ENCODE results near the gene VSTM1. TPM values are rescaled to one million over a fixed set of nuclear protein-coding genes. Genes with fewer than 3 reads are reported as not detected.

Gene VSTM1
- total and polyA plus RNA-seq, 2 experiments from 2014 or later: not detected

- Histone ChIP-seq H3K4me3 (no peak overlapping the region), H3K36me3 (replicated peaks; ENCODE audit: insufficient read depth, low read depth) (no peaks in the 10 kb centered on the region), H3K4me2 (no peak overlapping the region), H3K9me2 (replicated peaks; ENCODE audit: insufficient read depth) (no peaks in the 10 kb centered on the region), H3K27ac (no peak overlapping the region), H4K20me1 (ENCODE audit: insufficient read depth, poor library complexity, severe bottlenecking) (no peaks in the 10 kb centered on the region), H3K4me1 (ENCODE audit: insufficient read depth) (no peaks in the 10 kb centered on the region), H3K79me2 (no peaks in the 10 kb centered on the region), H2AFZ (no peak overlapping the region), H3K27me3 (no peaks in the 10 kb centered on the region), H3K9me3 (ENCODE audit: low read depth) (no peaks in the 10 kb centered on the region)
- TF ChIP-seq EZH2phosphoT487 (IDR thresholded peaks at IDR 0.05; ENCODE audit: low read depth, severe bottlenecking, unreplicated experiment) (no peak), EZH2 (IDR thresholded peaks at IDR 0.05; ENCODE audit: borderline replicate concordance) (no peak), CTCF (IDR thresholded peaks at IDR 0.05; ENCODE audit: poor library complexity) (no peak)
- WGBS (ENCODE audit: low lambda C conversion rate, missing lambda C conversion rate): 86% methylated on average over 9 of the region's 9 CpGs
- DNase-seq (ENCODE audit: low spot score): no peak
These were observed 11.2 kb upstream of the VSTM1 start for GRCh38 chr19:54074851-54075250.

GRCh38 chr19:54073829-54074228 lies 10.1 kb upstream of the VSTM1 start:
- H3K4me1 ChIP-seq (ENCODE audit: insufficient read depth): no peaks in the 10 kb centered on the region
- no peaks in the 10 kb centered on the region for H4K20me1 ChIP-seq (ENCODE audit: insufficient read depth, poor library complexity, severe bottlenecking)
- DNase-seq (ENCODE audit: low spot score): no peak
- no peak overlapping the region for H3K4me2 ChIP-seq
- H3K4me3 ChIP-seq: no peak overlapping the region
- no peaks in the 10 kb centered on the region for H3K27me3 ChIP-seq
- H3K9me2 ChIP-seq (replicated peaks; ENCODE audit: insufficient read depth): no peaks in the 10 kb centered on the region
- H3K36me3 ChIP-seq (replicated peaks; ENCODE audit: insufficient read depth, low read depth): no peaks in the 10 kb centered on the region
- 84% methylated on average over 10 of the region's 10 CpGs for WGBS (ENCODE audit: low lambda C conversion rate, missing lambda C conversion rate)
- TF ChIP-seq EZH2phosphoT487 (IDR thresholded peaks at IDR 0.05; ENCODE audit: low read depth, severe bottlenecking, unreplicated experiment): no peak
- no peak for TF ChIP-seq CTCF (IDR thresholded peaks at IDR 0.05; ENCODE audit: poor library complexity)
- TF ChIP-seq EZH2 (IDR thresholded peaks at IDR 0.05; ENCODE audit: borderline replicate concordance): no peak
- H3K27ac ChIP-seq: no peak overlapping the region
- no peak overlapping the region for H2AFZ ChIP-seq
- no peaks in the 10 kb centered on the region for H3K79me2 ChIP-seq
- H3K9me3 ChIP-seq (ENCODE audit: low read depth): no peaks in the 10 kb centered on the region

- Histone ChIP-seq H3K27ac (no peak overlapping the region), H3K79me2 (no peaks in the 10 kb centered on the region), H3K36me3 (replicated peaks; ENCODE audit: insufficient read depth, low read depth) (no peaks in the 10 kb centered on the region), H3K4me2 (no peak overlapping the region), H3K9me2 (replicated peaks; ENCODE audit: insufficient read depth) (no peaks in the 10 kb centered on the region), H3K9me3 (ENCODE audit: low read depth) (no peaks in the 10 kb centered on the region), H2AFZ (no peak overlapping the region), H4K20me1 (ENCODE audit: insufficient read depth, poor library complexity, severe bottlenecking) (no peaks in the 10 kb centered on the region), H3K4me1 (ENCODE audit: insufficient read depth) (no peaks in the 10 kb centered on the region), H3K27me3 (no peaks in the 10 kb centered on the region), H3K4me3 (no peak overlapping the region)
- 82% methylated on average over 5 of the region's 5 CpGs for WGBS (ENCODE audit: low lambda C conversion rate, missing lambda C conversion rate)
- TF ChIP-seq CTCF (IDR thresholded peaks at IDR 0.05; ENCODE audit: poor library complexity) (no peak), EZH2phosphoT487 (IDR thresholded peaks at IDR 0.05; ENCODE audit: low read depth, severe bottlenecking, unreplicated experiment) (no peak), EZH2 (IDR thresholded peaks at IDR 0.05; ENCODE audit: borderline replicate concordance) (no peak)
- DNase-seq (ENCODE audit: low spot score): no peak
These were observed 5.8 kb upstream of the VSTM1 start for GRCh38 chr19:54069470-54069869.

- H3K4me1 ChIP-seq (ENCODE audit: insufficient read depth): no peaks in the 10 kb centered on the region
- H3K9me3 ChIP-seq (ENCODE audit: low read depth): no peaks in the 10 kb centered on the region
- WGBS (ENCODE audit: low lambda C conversion rate, missing lambda C conversion rate): 89% methylated on average over 9 of the region's 9 CpGs
- H3K9me2 ChIP-seq (replicated peaks; ENCODE audit: insufficient read depth): no peaks in the 10 kb centered on the region
- H4K20me1 ChIP-seq (ENCODE audit: insufficient read depth, poor library complexity, severe bottlenecking): no peaks in the 10 kb centered on the region
- no peak for TF ChIP-seq EZH2 (IDR thresholded peaks at IDR 0.05; ENCODE audit: borderline replicate concordance)
- TF ChIP-seq EZH2phosphoT487 (IDR thresholded peaks at IDR 0.05; ENCODE audit: low read depth, severe bottlenecking, unreplicated experiment): no peak
- H3K27me3 ChIP-seq: no peaks in the 10 kb centered on the region
- no peak overlapping the region for H2AFZ ChIP-seq
- no peaks in the 10 kb centered on the region for H3K79me2 ChIP-seq
- no peak overlapping the region for H3K27ac ChIP-seq
- H3K36me3 ChIP-seq (replicated peaks; ENCODE audit: insufficient read depth, low read depth): no peaks in the 10 kb centered on the region
- no peak overlapping the region for H3K4me2 ChIP-seq
- no peak for DNase-seq (ENCODE audit: low spot score)
- H3K4me3 ChIP-seq: no peak overlapping the region
These were observed 1.1 kb downstream of the VSTM1 start for GRCh38 chr19:54062643-54063042.

Data from hepatocyte (in vitro differentiated cells).